ENCODE data around the gene MAPK1. TPM values are rescaled to one million over a fixed set of nuclear protein-coding genes. Genes with fewer than 3 reads are reported as not detected.

Gene MAPK1
- total RNA-seq, 5 donors from 2014 or later (not counting 1 experiment from before 2014, with no cell fraction given): 85.0 to 114 (median 110) TPM

DNA sequence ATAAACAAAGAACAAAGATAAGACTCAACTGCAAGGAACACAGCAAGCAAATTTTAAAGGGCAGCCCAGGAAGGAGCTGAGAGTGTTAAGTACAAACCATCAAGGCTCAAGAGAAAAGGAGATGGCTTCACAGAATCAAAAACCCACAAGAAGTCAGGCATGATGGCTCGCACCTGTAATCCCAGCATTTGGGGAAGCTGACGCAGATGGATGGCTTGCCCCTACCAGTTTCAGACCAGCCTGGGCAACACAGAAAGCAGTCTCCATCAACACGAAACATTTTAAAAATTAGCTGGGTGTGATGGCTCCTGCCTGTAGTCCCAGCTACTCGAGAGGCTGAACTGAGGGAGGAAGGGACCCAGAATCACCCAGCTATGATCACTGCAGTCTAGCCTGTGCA lies 32.6 kb downstream of the MAPK1 start:
- Mint-ChIP-seq H3K36me3 (peaks cover 2% of the 10 kb centered on the region), H3K27me3 (no peaks in the 10 kb centered on the region), H3K4me3 (no peak overlapping the region), H3K4me1 (peaks cover 77 to 82% (median 78%) of the 10 kb centered on the region in 3 donors), H3K9me3 (no peaks in the 10 kb centered on the region), H3K27ac (peak overlapping the region; percentile 37 to 44)
- no peak for DNase-seq
- Histone ChIP-seq H3K36me3 (ENCODE audit: control insufficient read depth in 2 of 2, extremely low read depth in 1 of 2, insufficient read depth in 1 of 2, low read length in 1 of 2) (no peaks in the 10 kb centered on the region), H3K27ac (ENCODE audit: low read length) (no peak overlapping the region), H3K27me3 (replicated peaks in 1 of 2; ENCODE audit: control insufficient read depth in 2 of 2, extremely low read depth in 1 of 2, insufficient read depth in 2 of 2, low read length in 1 of 2) (no peaks in the 10 kb centered on the region), H3K4me1 (ENCODE audit: control insufficient read depth in 1 of 2, extremely low read depth in 1 of 2, insufficient read depth in 2 of 2, low read length in 2 of 2) (peaks cover 0 to 33% of the 10 kb centered on the region in 2 experiments), H3K4me3 (ENCODE audit: control insufficient read depth in 1 of 2, extremely low read depth in 1 of 2, low read length in 1 of 2) (no peak overlapping the region), H3K9me3 (no peaks in the 10 kb centered on the region)
- ChIA-PET CTCF (no interaction called here), POLR2A (no interaction called here)
- 83% methylated on average over 1 of the region's 4 CpGs for WGBS (ENCODE audit: insufficient coverage)
- no peak for ATAC-seq (replicated peaks in 1 of 4)

DNA sequence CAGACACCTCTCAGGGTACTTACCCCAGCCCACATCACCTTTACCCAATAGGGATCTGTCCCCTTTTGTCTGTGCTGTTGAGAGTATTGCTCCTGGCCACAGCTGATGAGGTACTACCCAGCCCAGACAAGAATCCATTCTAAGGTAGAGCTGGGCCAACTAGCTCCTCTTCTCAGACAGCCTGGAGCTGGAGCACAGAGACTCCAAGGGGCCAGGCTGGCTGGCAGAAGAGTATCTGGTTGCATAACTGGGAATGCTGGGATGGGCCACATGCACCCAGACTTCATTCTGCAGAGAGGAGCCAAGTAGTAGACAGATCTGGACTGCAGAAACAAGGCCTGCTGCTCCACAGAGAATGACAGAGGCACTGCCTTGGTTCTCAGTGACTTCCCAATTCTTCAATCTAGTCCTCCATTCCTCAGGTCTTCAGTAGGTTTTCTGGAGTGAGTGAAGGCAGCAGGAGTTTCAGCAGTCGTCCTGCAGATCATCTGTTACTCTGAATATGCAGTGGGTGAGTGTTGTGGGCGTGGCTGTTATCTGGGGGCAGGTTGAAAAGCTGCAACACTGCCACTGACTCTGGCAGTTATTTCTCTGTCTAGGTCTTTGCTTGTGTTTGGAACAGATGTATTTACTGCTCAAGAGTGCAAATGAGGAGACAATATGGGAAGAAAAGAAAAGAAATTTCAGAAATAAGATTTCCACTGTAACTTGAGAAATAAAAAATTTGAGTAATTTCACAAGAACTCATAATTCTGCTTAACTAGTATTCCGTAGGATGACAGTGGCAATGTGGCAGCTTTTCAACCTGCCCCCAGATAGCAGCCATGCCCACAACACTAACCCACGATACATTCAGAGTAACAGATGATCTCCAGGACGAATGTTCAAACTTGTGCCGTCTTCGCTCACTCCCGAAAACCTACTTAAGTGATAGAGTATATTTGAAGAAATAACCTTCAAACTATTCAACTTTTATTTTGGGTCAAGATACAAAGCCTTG lies 34.9 kb downstream of the MAPK1 start:
- H3K27me3 ChIP-seq (replicated peaks in 1 of 2; ENCODE audit: control insufficient read depth in 2 of 2, extremely low read depth in 1 of 2, insufficient read depth in 2 of 2, low read length in 1 of 2): no peaks in the 10 kb centered on the region
- no peak overlapping the region for H3K4me3 ChIP-seq (ENCODE audit: control insufficient read depth in 1 of 2, extremely low read depth in 1 of 2, low read length in 1 of 2)
- no peaks in the 10 kb centered on the region for H3K9me3 ChIP-seq
- peak overlapping the region; percentile 29 to 44 for H3K27ac Mint-ChIP-seq
- no peaks in the 10 kb centered on the region for H3K27me3 Mint-ChIP-seq
- peaks cover 80 to 86% (median 81%) of the 10 kb centered on the region in 3 donors for H3K4me1 Mint-ChIP-seq
- WGBS (ENCODE audit: insufficient coverage): 28% methylated on average over 2 of the region's 8 CpGs
- no peak overlapping the region for H3K4me3 Mint-ChIP-seq
- CTCF ChIA-PET: no interaction called here
- no peaks in the 10 kb centered on the region for H3K36me3 ChIP-seq (ENCODE audit: control insufficient read depth in 2 of 2, extremely low read depth in 1 of 2, insufficient read depth in 1 of 2, low read length in 1 of 2)
- POLR2A ChIA-PET: no interaction called here
- no peaks in the 10 kb centered on the region for H3K36me3 Mint-ChIP-seq
- peak in 15 of 35 experiments; percentile 7 to 35 (median 14) for DNase-seq
- H3K9me3 Mint-ChIP-seq: no peaks in the 10 kb centered on the region
- no peak overlapping the region for H3K27ac ChIP-seq (ENCODE audit: low read length)
- H3K4me1 ChIP-seq (ENCODE audit: control insufficient read depth in 1 of 2, extremely low read depth in 1 of 2, insufficient read depth in 2 of 2, low read length in 2 of 2): peaks cover 0 to 26% of the 10 kb centered on the region in 2 experiments
- peak in 1 of 4 experiments; percentile 59 for ATAC-seq (replicated peaks in 1 of 4)

DNA sequence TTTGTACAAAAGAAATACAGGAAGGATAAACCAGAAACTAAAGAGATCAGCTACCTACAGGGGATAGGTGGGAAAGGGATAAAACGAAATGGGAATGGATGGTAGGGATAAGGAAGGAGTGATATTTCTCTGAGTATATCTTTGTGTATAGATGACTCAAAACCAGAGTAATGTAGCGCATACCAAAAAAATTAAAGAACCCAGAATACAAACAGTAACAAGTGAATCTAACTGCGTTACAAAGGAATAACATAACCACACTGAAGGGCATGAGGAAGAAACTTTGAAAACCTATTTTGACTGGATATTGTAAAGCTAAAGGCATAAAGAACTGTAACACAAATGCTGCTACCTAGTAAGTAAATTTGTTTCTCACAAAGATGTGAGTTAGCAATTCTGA lies 37.9 kb downstream of the MAPK1 start:
- peak overlapping the region in 1 of 2 donors; percentile 17 for H3K27ac Mint-ChIP-seq
- Histone ChIP-seq H3K4me1 (ENCODE audit: control insufficient read depth in 1 of 2, extremely low read depth in 1 of 2, insufficient read depth in 2 of 2, low read length in 2 of 2) (peaks cover 0 to 17% of the 10 kb centered on the region in 2 experiments), H3K4me3 (ENCODE audit: control insufficient read depth in 1 of 2, extremely low read depth in 1 of 2, low read length in 1 of 2) (no peak overlapping the region), H3K36me3 (ENCODE audit: control insufficient read depth in 2 of 2, extremely low read depth in 1 of 2, insufficient read depth in 1 of 2, low read length in 1 of 2) (no peaks in the 10 kb centered on the region), H3K9me3 (no peaks in the 10 kb centered on the region), H3K27ac (ENCODE audit: low read length) (no peak overlapping the region), H3K27me3 (replicated peaks in 1 of 2; ENCODE audit: control insufficient read depth in 2 of 2, extremely low read depth in 1 of 2, insufficient read depth in 2 of 2, low read length in 1 of 2) (no peaks in the 10 kb centered on the region)
- CTCF ChIA-PET: no interaction called here
- WGBS (ENCODE audit: insufficient coverage): no CpG with 5 or more reads among the region's 3 CpGs
- no peak overlapping the region for H3K4me3 Mint-ChIP-seq
- ATAC-seq (replicated peaks in 1 of 4): no peak
- H3K36me3 Mint-ChIP-seq: no peaks in the 10 kb centered on the region
- no peaks in the 10 kb centered on the region for H3K9me3 Mint-ChIP-seq
- H3K4me1 Mint-ChIP-seq: peaks cover 79 to 83% (median 81%) of the 10 kb centered on the region in 3 donors
- POLR2A ChIA-PET: no interaction called here
- no peak for DNase-seq
- H3K27me3 Mint-ChIP-seq: no peaks in the 10 kb centered on the region

DNA sequence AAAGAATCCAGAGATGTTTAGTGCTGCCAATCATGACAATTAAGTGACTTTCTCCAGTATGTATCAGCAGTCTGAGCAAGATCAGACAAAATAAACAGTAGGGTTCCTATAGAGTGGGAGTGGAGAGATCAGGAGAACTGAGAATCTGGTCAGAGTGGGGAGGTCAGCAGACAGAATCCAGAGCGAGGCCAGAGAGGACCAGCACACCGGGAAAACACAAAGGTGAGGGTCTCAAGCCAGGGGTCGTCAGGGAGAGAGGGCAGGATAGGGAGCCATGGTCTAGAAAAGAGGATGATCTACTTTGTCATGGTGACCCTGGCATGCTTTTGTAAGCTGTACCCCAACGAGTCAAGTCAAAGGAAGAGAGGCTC lies 39.2 kb downstream of the MAPK1 start:
- POLR2A ChIA-PET: no interaction called here
- Histone ChIP-seq H3K4me3 (ENCODE audit: control insufficient read depth in 1 of 2, extremely low read depth in 1 of 2, low read length in 1 of 2) (no peak overlapping the region), H3K36me3 (ENCODE audit: control insufficient read depth in 2 of 2, extremely low read depth in 1 of 2, insufficient read depth in 1 of 2, low read length in 1 of 2) (no peaks in the 10 kb centered on the region), H3K9me3 (no peaks in the 10 kb centered on the region), H3K27ac (ENCODE audit: low read length) (no peak overlapping the region), H3K27me3 (replicated peaks in 1 of 2; ENCODE audit: control insufficient read depth in 2 of 2, extremely low read depth in 1 of 2, insufficient read depth in 2 of 2, low read length in 1 of 2) (no peaks in the 10 kb centered on the region), H3K4me1 (ENCODE audit: control insufficient read depth in 1 of 2, extremely low read depth in 1 of 2, insufficient read depth in 2 of 2, low read length in 2 of 2) (peaks cover 0 to 21% of the 10 kb centered on the region in 2 experiments)
- WGBS (ENCODE audit: insufficient coverage): 90% methylated on average over 3 of the region's 4 CpGs
- ATAC-seq (replicated peaks in 1 of 4) (no peak), DNase-seq (no peak)
- Mint-ChIP-seq H3K36me3 (no peaks in the 10 kb centered on the region), H3K9me3 (no peaks in the 10 kb centered on the region), H3K4me1 (peaks cover 88 to 92% (median 88%) of the 10 kb centered on the region in 3 donors), H3K27me3 (no peaks in the 10 kb centered on the region), H3K4me3 (no peak overlapping the region), H3K27ac (peak overlapping the region in 1 of 2 donors; percentile 1)
- CTCF ChIA-PET: no interaction called here

DNA sequence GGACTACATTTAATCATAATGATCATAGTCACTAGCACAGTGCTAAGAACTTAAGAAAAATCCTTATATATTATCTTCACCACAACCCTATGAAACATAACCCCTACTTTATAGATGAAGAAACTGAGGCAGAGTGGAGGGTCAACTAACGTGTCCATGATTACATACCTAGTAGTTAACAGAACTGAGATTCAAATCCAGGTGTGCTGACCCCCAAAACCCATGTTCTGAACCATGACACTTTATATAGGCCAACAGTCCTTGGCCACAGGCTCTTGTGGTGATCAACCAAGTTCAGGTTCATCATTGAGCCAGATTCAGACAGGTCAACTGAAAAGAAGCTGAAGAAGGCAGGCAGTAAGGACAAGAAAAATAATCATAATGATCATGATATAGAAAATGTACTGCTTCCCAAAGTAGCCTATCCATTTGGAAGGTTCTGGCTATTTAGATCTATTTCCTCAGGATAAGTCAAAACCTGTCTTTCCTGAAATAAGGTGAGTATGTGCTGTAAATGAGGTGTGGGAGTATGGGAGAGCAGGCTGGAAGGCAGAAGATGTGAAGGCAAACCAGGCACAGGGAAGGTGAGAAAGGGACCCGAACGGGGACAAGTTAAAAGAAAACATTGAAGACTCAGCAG lies 39.7 kb downstream of the MAPK1 start:
- peaks cover 0 to 25% of the 10 kb centered on the region in 2 experiments for H3K4me1 ChIP-seq (ENCODE audit: control insufficient read depth in 1 of 2, extremely low read depth in 1 of 2, insufficient read depth in 2 of 2, low read length in 2 of 2)
- DNase-seq (no peak), ATAC-seq (replicated peaks in 1 of 4) (no peak)
- no peaks in the 10 kb centered on the region for H3K9me3 ChIP-seq
- H3K4me3 ChIP-seq (ENCODE audit: control insufficient read depth in 1 of 2, extremely low read depth in 1 of 2, low read length in 1 of 2): no peak overlapping the region
- H3K36me3 ChIP-seq (ENCODE audit: control insufficient read depth in 2 of 2, extremely low read depth in 1 of 2, insufficient read depth in 1 of 2, low read length in 1 of 2): no peaks in the 10 kb centered on the region
- 94% methylated on average over 2 of the region's 3 CpGs for WGBS (ENCODE audit: insufficient coverage)
- Mint-ChIP-seq H3K9me3 (no peaks in the 10 kb centered on the region), H3K27ac (peak overlapping the region in 1 of 2 donors; percentile 15), H3K27me3 (no peaks in the 10 kb centered on the region), H3K36me3 (no peaks in the 10 kb centered on the region), H3K4me3 (no peak overlapping the region), H3K4me1 (peaks cover 86 to 91% (median 88%) of the 10 kb centered on the region in 3 donors)
- ChIA-PET CTCF (interaction anchor here in 1 of 2 donors (0.7 kb wide), 1 partner anchor 15 kb away, joined by 3 read pairs; no protein-coding TSS in a partner anchor), POLR2A (no interaction called here)
- H3K27me3 ChIP-seq (replicated peaks in 1 of 2; ENCODE audit: control insufficient read depth in 2 of 2, extremely low read depth in 1 of 2, insufficient read depth in 2 of 2, low read length in 1 of 2): no peaks in the 10 kb centered on the region
- H3K27ac ChIP-seq (ENCODE audit: low read length): no peak overlapping the region

DNA sequence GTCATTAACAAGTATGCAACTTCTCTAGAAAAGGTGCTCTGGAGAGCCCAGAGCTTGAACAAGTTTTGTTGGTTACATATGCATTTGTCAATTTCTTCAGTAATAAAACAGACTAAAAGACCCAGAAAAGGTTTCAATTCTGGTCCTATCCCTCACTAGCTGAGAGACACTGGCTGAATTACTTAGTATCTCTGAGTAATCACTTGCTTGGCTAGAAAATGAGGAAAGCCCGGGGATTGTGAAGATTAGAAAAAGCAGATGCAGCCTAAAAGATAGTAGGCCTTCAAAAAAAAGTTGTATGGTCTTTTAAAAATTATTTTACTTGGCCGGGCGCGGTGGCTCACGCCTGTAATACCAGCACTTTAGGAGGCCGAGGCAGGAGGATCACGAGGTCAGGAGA lies 41.2 kb downstream of the MAPK1 start:
- 90% methylated on average over 1 of the region's 7 CpGs for WGBS (ENCODE audit: insufficient coverage)
- CTCF ChIA-PET: interaction anchor here in 1 of 2 donors (0.7 kb wide), 1 partner anchor 40 kb away, joined by 3 read pairs; no protein-coding TSS in a partner anchor
- Histone ChIP-seq H3K36me3 (ENCODE audit: control insufficient read depth in 2 of 2, extremely low read depth in 1 of 2, insufficient read depth in 1 of 2, low read length in 1 of 2) (no peaks in the 10 kb centered on the region), H3K27me3 (replicated peaks in 1 of 2; ENCODE audit: control insufficient read depth in 2 of 2, extremely low read depth in 1 of 2, insufficient read depth in 2 of 2, low read length in 1 of 2) (no peaks in the 10 kb centered on the region), H3K9me3 (no peaks in the 10 kb centered on the region), H3K27ac (ENCODE audit: low read length) (no peak overlapping the region), H3K4me3 (ENCODE audit: control insufficient read depth in 1 of 2, extremely low read depth in 1 of 2, low read length in 1 of 2) (no peak overlapping the region), H3K4me1 (ENCODE audit: control insufficient read depth in 1 of 2, extremely low read depth in 1 of 2, insufficient read depth in 2 of 2, low read length in 2 of 2) (peaks cover 0 to 24% of the 10 kb centered on the region in 2 experiments)
- Mint-ChIP-seq H3K4me1 (peaks cover 83 to 90% (median 85%) of the 10 kb centered on the region in 3 donors), H3K27me3 (no peaks in the 10 kb centered on the region), H3K4me3 (no peak overlapping the region), H3K9me3 (no peaks in the 10 kb centered on the region), H3K27ac (no peak overlapping the region), H3K36me3 (peaks cover 4% of the 10 kb centered on the region)
- POLR2A ChIA-PET: interaction anchor here in 1 of 2 donors (0.6 kb wide), 1 partner anchor 1477 kb away, joined by 7 read pairs; no protein-coding TSS in a partner anchor
- ATAC-seq (replicated peaks in 1 of 4): no peak
- DNase-seq: no peak

Data from T-cell (primary cell).